Nucleus accumbens (tissue), 56 donors: ENCODE results near the gene CCNYL1.

Experiments used
- DNase-seq, 56 donors: peaks; one replicate each; lab custom pipeline; 2025; lab: John Stamatoyannopoulos, UW

The CCNYL1 gene

DNA sequence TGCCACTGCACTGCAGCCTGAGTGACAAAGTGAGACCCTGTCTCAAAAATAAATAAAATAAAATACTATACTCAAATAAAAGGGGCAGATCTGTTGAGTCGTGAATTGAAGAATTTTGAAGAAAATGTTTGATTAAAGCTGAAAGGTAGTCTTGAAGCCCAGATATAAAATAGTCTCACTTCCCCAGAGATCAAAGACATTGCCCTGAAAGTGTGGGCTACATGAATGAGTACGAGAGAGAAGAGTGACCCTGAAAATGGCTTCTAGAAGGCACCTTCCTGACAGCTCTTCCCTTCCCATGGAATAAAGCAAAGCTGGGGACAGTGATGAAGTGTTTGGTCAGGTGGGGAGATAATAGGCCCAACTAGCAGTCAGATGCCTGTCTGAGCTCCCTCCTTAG is 72.1 kb downstream of the CCNYL1 start:
- DNase-seq, result no peak

DNA sequence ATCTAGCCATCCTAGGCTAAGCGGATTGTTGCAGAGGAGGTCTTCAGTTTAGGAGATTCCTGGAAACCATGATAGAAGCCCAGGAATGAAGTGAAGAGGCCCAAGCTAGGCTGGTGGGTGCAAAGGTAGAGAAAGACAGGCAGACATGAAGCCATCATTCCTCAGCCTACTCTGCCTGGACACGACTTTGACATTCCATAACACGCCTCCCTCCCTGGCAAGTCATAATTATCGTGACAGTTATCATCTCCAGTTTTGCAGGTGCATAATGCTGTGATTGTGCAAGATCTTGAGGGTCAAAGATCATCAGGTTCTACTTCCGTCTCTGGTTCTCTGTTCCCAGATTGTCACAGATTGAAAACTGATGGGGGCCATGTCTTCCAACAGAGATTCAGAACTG is 73.5 kb downstream of the CCNYL1 start:
- no peak for DNase-seq

DNA sequence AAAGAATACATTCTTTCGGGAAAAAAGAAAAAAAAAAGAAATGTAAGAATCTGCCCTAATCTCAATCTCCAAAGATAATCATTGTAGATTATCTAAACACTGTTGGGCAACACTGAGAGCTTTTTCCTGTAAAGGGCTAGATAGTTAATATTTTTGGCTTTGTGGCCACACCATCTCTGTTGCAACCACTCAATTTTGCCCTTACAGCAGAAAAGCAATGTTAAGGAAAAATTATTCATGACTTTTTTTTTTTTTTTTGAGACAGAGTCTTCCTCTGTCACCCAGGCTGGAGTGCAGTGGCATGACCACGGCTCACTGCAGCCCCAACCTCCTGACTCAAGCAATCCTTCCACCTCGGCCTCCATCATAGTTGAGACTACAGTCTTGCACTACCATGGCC is 75.6 kb downstream of the CCNYL1 start:
- DNase-seq, result no peak

DNA sequence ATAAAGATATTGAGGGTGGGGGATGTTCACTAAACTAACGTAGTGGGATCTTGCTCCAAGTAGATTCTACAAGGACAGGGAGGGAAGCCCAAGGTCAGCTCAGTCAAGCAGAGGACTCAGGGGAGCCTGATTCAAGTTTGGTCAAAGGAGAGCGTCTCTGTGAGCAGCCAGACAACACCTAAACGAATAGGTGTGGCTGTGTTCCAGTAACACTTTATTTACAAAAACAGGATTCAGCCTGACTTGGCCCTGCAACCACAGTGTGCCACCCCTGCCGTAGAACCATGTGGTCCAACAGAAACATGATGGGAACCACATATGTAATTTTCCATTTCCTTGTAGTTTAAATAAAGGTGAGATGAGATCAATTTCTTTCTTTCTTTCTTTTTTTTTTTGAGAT is 76.4 kb downstream of the CCNYL1 start:
- no peak for DNase-seq

DNA sequence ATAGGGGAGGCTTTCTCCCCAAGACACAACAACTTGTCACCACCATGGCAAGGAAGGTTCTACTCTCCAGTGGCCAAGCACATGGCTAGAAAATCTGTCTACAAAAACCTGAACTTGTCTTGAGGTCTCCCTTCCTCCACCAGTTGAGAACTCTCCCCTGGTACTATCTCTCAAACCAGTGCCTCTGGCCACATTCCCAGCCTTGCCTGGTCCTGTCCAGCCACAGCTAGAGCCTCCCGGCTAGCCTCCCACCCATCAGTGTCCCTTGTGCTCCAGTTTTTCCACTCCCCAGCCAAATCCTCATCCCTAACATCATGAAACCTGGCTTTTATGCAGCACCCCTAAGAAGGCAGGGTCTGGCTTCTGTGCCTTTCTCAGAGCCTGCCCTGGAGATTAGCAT is 79.5 kb downstream of the CCNYL1 start:
- no peak for DNase-seq

- no peak for DNase-seq
Observed at GRCh38 chr2:207791579-207792243, 80.3 kb downstream of the CCNYL1 start.

- DNase-seq, result no peak
Observed at GRCh38 chr2:207792244-207792785, 80.9 kb downstream of the CCNYL1 start.

- no peak for DNase-seq
Observed at GRCh38 chr2:207796585-207797350, 85.3 kb downstream of the CCNYL1 start.

DNA sequence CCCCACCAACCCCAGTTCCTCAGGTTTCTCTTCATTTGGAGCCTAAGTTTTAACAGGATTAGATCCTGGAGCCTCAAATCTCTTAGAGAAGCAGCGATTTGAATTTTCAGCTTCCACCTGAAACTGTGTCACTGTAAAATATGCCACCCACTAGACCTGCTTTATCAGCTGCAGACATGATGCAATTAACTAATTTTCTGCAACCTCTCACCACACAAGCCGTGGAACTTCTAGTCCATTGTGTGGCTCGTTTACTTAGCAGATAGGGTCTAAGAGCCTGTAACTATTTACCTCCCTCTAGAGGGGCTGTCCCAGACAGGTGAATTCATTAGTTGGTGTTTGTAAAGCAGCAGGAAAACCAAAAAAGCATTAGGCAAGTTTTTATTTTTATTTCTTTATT is 89.8 kb downstream of the CCNYL1 start:
- DNase-seq, result no peak

- no peak for DNase-seq
Observed at GRCh38 chr2:207802650-207803049, 91.2 kb downstream of the CCNYL1 start.
